AG09309 (cell line): ENCODE results near the gene UBE2F.

Source experiments
- DNase-seq: peaks from one replicate; pipeline ENCODE4 v3.0.0-alpha.2; 2010; ENCODE audit warnings: low read depth
- H3K4me3 ChIP-seq: 2 replicates; pipeline ENCODE4 v1.5.1; 2011; ENCODE audit warnings: mild to moderate bottlenecking, low read depth, low read length, moderate library complexity; ENCODE audit not compliant: control insufficient read depth
- TF ChIP-seq, protein P1 (sequence below): IDR thresholded peaks from 2 replicates; pipeline ENCODE4 v1.5.1; 2011; ENCODE audit warnings: mild to moderate bottlenecking, low read depth, low read length, inconsistent platforms; ENCODE audit not compliant: insufficient read depth, control insufficient read depth; ENCODE audit errors: missing control alignments

Gene UBE2F

DNA sequence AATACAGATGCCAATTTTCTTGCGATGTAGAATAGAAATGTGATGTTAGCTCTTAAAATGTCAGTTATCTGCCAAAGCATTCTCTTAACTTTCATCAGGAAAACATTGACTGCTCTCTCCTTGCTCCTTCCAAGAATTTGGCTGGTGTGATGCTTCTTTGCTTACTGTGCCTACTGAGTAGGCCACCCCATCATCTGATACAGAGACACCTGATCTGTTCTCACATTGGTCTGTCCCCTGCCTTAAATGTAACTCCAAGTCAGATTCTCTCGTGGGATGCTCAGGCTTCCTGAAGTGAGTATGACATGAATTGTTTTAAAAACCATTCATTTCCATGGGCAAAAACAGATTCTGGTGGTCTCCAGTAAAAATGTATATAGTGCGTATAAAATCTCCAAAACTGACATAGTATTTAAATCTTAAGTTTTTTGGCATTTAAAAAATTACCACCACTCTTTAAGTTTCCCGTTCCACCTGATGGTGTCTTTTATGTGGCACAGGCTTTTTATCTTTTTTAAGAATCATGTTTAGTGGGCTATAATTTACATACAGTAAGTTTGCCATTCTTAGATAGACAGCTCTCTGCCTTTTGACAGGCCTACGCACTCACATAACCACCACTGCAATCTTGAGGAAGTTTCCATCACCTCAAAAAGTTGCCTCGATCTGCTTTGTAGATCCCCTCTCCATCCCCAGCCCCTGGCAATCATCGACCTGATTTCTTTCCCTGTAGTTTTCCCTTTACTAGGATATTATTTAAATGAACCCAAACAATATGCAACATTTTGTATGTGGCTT, 36.6 kb downstream of the UBE2F start:
- no peak for DNase-seq
- H3K4me3 ChIP-seq: no peak overlapping the region
- TF ChIP-seq, protein P1, sequence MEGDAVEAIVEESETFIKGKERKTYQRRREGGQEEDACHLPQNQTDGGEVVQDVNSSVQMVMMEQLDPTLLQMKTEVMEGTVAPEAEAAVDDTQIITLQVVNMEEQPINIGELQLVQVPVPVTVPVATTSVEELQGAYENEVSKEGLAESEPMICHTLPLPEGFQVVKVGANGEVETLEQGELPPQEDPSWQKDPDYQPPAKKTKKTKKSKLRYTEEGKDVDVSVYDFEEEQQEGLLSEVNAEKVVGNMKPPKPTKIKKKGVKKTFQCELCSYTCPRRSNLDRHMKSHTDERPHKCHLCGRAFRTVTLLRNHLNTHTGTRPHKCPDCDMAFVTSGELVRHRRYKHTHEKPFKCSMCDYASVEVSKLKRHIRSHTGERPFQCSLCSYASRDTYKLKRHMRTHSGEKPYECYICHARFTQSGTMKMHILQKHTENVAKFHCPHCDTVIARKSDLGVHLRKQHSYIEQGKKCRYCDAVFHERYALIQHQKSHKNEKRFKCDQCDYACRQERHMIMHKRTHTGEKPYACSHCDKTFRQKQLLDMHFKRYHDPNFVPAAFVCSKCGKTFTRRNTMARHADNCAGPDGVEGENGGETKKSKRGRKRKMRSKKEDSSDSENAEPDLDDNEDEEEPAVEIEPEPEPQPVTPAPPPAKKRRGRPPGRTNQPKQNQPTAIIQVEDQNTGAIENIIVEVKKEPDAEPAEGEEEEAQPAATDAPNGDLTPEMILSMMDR: no peak

DNA sequence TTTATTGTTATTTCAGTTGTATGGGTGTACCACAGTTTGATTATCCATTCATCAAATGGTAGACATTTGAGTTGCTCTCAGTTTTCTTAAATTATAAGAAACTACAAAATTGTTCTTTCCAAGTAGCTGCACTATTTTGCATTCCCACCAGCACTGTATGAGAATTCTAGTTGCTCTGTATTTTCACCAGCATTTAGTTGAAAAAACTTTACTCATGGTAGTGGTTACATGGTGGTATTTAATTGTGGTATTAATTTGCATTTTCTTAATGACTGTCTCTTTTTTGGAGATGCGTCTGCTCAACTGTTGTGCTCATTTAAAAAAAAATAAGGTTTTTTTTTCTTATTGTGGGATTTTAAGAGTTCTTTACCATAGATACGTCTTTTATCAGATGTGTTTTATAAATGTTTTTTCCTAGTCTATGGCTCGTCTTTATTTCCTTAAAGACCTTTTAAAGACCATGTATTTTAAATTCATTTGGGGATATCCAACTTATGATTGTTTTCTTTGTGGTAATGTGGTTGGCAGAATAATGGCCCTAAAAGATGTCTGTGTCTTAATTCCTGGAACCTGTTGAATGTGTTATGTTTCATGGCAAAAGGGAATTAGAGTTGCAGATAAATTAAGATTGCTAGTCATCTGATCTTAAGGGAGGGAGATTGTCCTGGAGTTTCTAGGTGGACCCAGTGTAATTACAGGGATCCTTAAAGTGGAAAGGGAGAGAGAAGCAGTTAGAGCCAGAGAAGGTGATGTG, 37.4 kb downstream of the UBE2F start:
- no peak overlapping the region for H3K4me3 ChIP-seq
- TF ChIP-seq, protein P1: no peak
- no peak for DNase-seq

DNA sequence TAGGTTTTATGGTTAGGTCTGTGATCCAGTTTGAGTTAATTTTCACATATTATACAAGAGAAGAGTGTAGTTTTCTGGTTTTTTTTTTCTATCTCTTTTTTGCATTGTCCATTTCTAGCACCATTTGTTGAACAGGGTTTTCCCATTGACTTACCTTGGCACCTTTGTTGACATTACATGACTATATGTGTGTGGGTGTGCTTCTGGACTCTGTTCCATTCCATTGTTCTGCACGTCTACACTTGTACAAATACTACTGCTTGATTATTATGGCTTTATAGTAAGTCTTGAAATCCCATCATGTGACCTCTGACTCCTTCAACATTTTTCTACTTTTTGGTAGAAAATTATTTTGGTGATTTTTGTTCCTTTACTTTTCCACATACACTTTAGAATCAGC, 38.7 kb downstream of the UBE2F start:
- H3K4me3 ChIP-seq: no peak overlapping the region
- TF ChIP-seq, protein P1: no peak
- DNase-seq: no peak

DNA sequence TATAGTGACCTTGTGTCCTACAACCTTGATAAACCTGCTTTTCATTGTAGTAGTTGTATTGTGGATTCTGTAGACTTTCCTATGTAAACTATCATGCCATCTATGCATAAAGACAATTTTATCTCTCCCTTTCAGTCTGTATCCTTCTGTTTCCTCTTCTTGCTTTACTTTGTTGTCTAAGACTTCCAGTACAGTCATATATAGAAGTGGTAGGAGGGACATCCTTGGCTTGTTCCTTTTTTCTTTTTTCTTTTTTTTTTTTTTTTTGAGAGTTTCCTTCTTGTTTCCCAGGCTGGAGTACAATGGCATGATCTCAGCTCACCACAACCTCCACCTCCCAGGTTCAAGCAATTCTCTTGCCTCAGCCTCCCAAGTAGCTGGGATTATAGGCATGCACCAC, 39.7 kb downstream of the UBE2F start:
- TF ChIP-seq, protein P1: no peak
- no peak overlapping the region for H3K4me3 ChIP-seq
- no peak for DNase-seq

DNA sequence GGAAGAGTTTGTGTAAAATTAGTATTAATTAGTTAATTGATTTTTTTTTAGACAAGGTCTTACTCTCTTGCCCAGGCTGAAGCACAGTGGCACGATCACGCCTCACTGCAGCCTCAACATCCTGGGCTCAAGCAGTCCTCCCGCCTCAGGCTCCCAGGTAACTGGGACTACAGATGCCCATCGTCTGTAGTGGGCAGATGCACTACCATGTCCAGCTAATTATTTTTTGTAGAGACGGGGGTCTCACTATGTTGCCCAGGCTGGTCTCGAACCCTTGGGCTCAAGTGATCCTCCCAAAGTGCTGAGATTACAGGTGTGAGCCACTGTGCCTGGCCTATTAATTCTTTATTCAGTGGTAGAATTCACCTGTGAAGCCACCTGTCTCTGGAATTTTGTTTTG, 41.1 kb downstream of the UBE2F start:
- TF ChIP-seq, protein P1: no peak
- H3K4me3 ChIP-seq: no peak overlapping the region
- no peak for DNase-seq

DNA sequence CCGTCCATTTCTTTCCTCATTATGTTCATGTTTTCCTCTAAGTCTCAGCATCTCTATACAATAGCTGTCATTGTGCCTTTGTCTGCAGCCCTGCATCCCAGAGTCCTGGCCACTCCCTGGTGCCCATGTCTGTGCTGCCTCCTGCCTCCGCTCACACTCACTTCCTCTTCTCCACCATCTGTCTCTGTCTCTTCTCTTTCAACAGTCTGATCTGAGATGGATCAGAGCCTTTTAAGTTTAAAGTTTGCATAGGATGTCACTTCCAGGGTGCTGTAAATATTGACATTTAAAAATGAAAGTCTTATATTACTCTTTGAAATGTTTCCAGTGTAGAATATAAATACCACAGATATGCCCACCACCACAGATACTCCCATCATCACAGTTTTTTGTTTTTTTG, 42.7 kb downstream of the UBE2F start:
- no peak for DNase-seq
- TF ChIP-seq, protein P1: no peak
- H3K4me3 ChIP-seq: no peak overlapping the region
